Naive B cell (primary cell): ENCODE results near the gene PFDN2. TPM values are rescaled to one million over a fixed set of nuclear protein-coding genes. Genes with fewer than 3 reads are reported as not detected.

ENCODE experiments used
- ATAC-seq, 2 donors: fragments of 150-1000 bp; cut with Tn5 transposase; 2 replicates each; pipeline ENCODE4 v1.10.0; 2021; ENCODE audit warnings: low read depth in 2 of 2, mild to moderate bottlenecking in 2 of 2, moderate library complexity in 2 of 2
- DNase-seq: peaks from one replicate; pipeline ENCODE4 v3.0.0; 2022
- H3K27ac Mint-ChIP-seq, 6 donors: one replicate each; pipeline ENCODE4 v1.8.0; 2020 to 2022; ENCODE audit warnings: mild to moderate bottlenecking in 6 of 6, mixed read lengths in 6 of 6, moderate library complexity in 5 of 6, inconsistent platforms in 2 of 6
- H3K27me3 Mint-ChIP-seq, 3 donors: one replicate each; pipeline ENCODE4 v1.8.0; 2021 to 2022; ENCODE audit warnings: mixed read lengths in 3 of 3, mild to moderate bottlenecking in 1 of 3
- H3K36me3 Mint-ChIP-seq, 2 donors: one replicate each; pipeline ENCODE4 v1.8.0; 2020 to 2022; ENCODE audit warnings: mixed read lengths in 2 of 2, inconsistent platforms in 1 of 2, mild to moderate bottlenecking in 1 of 2
- H3K4me1 Mint-ChIP-seq, 3 donors: one replicate each; pipeline ENCODE4 v1.8.0; 2020 to 2022; ENCODE audit warnings: mixed read lengths in 3 of 3, inconsistent platforms in 1 of 3, mild to moderate bottlenecking in 1 of 3, moderate library complexity in 1 of 3
- H3K4me3 Mint-ChIP-seq, 8 donors: one replicate each; pipeline ENCODE4 v1.8.0; 2020 to 2022; ENCODE audit warnings: mild to moderate bottlenecking in 8 of 8, mixed read lengths in 8 of 8, moderate library complexity in 8 of 8, inconsistent platforms in 2 of 8
- H3K9me3 Mint-ChIP-seq, 7 donors: one replicate each; pipeline ENCODE4 v1.8.0; 2020 to 2022; ENCODE audit warnings: mixed read lengths in 7 of 7, mild to moderate bottlenecking in 5 of 7, inconsistent platforms in 2 of 7, moderate library complexity in 1 of 7
- polyA plus RNA-seq, 6 donors: library from polyadenylated mRNA; unstranded; fragments of 300-500 nt; fragmentation: Illumina TruSeq; gene quantifications; one replicate each; pipeline ENCODE4 v1.2.3, GENCODE V29; 2021; ENCODE audit warnings: low read depth in 6 of 6

Gene PFDN2
- polyA plus RNA-seq, 6 donors from 2014 or later = 64.0 to 93.7 (median 88.7) TPM

GRCh38 chr1:161091093-161091492 lies 26.7 kb downstream of the PFDN2 start:
- Mint-ChIP-seq H3K9me3 (no peaks in the 10 kb centered on the region), H3K27ac (no peak overlapping the region), H3K4me1 (peaks cover 1 to 3% (median 2%) of the 10 kb centered on the region in 3 donors), H3K36me3 (no peaks in the 10 kb centered on the region), H3K27me3 (peaks cover 0 to 14% (median 3%) of the 10 kb centered on the region in 3 donors), H3K4me3 (no peak overlapping the region)
- DNase-seq (no peak), ATAC-seq (no peak)

DNA sequence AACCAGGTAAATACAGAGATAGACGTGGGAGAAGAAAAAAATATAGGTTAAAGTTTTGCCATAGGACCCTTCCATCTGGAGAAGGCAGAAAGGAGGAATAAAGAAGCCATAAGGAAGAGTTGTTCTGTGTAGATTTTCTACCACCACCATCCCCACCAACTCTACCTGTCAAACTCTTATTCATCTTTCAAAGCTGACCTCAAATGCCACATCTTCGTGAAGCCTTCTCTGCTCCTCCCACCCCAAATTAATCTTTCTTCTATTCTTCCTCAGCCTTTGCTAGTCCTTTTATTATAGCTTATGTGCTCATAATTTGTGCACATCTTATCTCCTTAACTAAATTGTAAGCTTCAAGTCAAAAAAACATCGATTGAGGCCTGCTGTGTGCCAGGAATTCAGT lies 27.2 kb downstream of the PFDN2 start:
- no peaks in the 10 kb centered on the region for H3K36me3 Mint-ChIP-seq
- no peak for DNase-seq
- H3K27ac Mint-ChIP-seq = no peak overlapping the region
- no peak for ATAC-seq
- no peaks in the 10 kb centered on the region for H3K4me1 Mint-ChIP-seq
- no peaks in the 10 kb centered on the region for H3K9me3 Mint-ChIP-seq
- peaks cover 0 to 14% (median 8%) of the 10 kb centered on the region in 3 donors for H3K27me3 Mint-ChIP-seq
- no peak overlapping the region for H3K4me3 Mint-ChIP-seq

- DNase-seq (no peak), ATAC-seq (no peak)
- H3K9me3 Mint-ChIP-seq = no peaks in the 10 kb centered on the region
- no peaks in the 10 kb centered on the region for H3K4me1 Mint-ChIP-seq
- H3K27ac Mint-ChIP-seq = peak overlapping the region in 1 of 6 donors; percentile 39
- peaks cover 0 to 14% (median 9%) of the 10 kb centered on the region in 3 donors for H3K27me3 Mint-ChIP-seq
- no peaks in the 10 kb centered on the region for H3K36me3 Mint-ChIP-seq
- no peak overlapping the region for H3K4me3 Mint-ChIP-seq
Measured at GRCh38 chr1:161089938-161090337, 27.9 kb downstream of the PFDN2 start.

- H3K27ac Mint-ChIP-seq = peak within 1 kb of the TSS in 1 of 6 donors; percentile 39
- ATAC-seq = no peak
Measured at GRCh38 chr1:161089251-161089924, 28.4 kb downstream of the PFDN2 start, which contains the start of gene NECTIN4. Gene NECTIN4, minus strand, starts transcription at chr1:161089558. Its CDS starts 262 bp downstream, at chr1:161089296.

GRCh38 chr1:161088587-161089110 lies 29.2 kb downstream of the PFDN2 start:
- Mint-ChIP-seq H3K4me3 (no peak overlapping the region), H3K4me1 (no peaks in the 10 kb centered on the region), H3K36me3 (no peaks in the 10 kb centered on the region), H3K9me3 (no peaks in the 10 kb centered on the region), H3K27ac (no peak overlapping the region), H3K27me3 (peaks cover 0 to 20% (median 9%) of the 10 kb centered on the region in 3 donors)
- ATAC-seq (no peak), DNase-seq (no peak)

More at GRCh38 chr1:161089251-161089924, 28.4 kb downstream of the PFDN2 start, which contains the start of gene NECTIN4:
- H3K4me3 Mint-ChIP-seq = no peak within 1 kb of the TSS
- H3K27me3 Mint-ChIP-seq = peaks cover 0 to 14% (median 9%) of the 10 kb centered on the region in 3 donors
- no peaks in the 10 kb centered on the region for H3K4me1 Mint-ChIP-seq
- no peaks in the 10 kb centered on the region for H3K9me3 Mint-ChIP-seq
- H3K36me3 Mint-ChIP-seq = no peaks in the 10 kb centered on the region
- no peak for DNase-seq

DNA sequence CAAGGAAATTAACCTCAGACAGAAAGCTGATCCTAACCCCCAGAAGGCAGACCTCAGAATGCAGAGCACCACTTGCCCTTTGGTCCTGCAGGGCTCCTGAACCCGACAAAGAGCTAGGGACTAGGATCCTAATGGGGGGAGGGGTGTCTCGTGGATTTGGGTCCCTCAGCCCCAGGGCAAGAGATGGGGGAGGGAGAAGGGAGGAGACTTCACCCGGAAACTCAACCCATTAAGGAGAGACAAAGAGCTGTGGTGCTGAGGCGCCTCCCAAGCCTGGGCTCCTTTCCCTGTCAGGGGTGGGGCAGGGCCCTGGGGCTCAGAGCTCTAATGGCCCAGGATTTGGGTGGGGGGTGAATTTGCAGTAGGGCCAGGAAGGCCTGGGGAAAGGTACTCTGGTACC lies 31.4 kb downstream of the PFDN2 start:
- H3K9me3 Mint-ChIP-seq = no peaks in the 10 kb centered on the region
- peak overlapping the region in 1 of 6 donors; percentile 12 for H3K27ac Mint-ChIP-seq
- H3K36me3 Mint-ChIP-seq = no peaks in the 10 kb centered on the region
- H3K4me1 Mint-ChIP-seq = no peaks in the 10 kb centered on the region
- peaks cover 0 to 15% (median 9%) of the 10 kb centered on the region in 3 donors for H3K27me3 Mint-ChIP-seq
- no peak for DNase-seq
- no peak for ATAC-seq
- H3K4me3 Mint-ChIP-seq = no peak overlapping the region

- ATAC-seq (no peak), DNase-seq (no peak)
- Mint-ChIP-seq H3K4me1 (no peaks in the 10 kb centered on the region), H3K27me3 (peaks cover 0 to 15% (median 9%) of the 10 kb centered on the region in 3 donors), H3K36me3 (no peaks in the 10 kb centered on the region), H3K27ac (no peak overlapping the region), H3K4me3 (no peak overlapping the region), H3K9me3 (no peaks in the 10 kb centered on the region)
Measured at GRCh38 chr1:161085165-161085564, 32.7 kb downstream of the PFDN2 start.

DNA sequence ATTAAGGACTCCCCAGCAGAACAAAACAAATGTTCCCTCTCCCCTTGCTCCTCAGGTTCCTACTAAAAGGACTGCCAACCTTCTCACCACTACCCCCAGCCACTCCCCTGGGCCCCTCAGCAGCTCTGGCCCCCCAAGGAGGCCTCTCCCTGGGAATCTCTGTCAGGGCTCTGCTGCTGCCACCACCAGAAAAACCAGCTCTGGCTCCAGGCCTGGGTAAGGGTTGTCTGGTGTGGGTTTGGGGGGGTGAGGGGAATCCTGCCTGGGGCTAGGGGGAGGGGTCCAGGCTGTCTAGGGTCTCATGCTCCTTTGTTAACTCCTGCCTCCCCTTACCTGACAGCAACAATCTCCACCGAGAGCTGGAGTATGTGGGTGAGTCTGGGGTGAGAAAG lies 33.2 kb downstream of the PFDN2 start:
- DNase-seq (no peak), ATAC-seq (no peak)
- Mint-ChIP-seq H3K36me3 (no peaks in the 10 kb centered on the region), H3K9me3 (no peaks in the 10 kb centered on the region), H3K4me3 (peak overlapping the region in 1 of 8 donors; percentile 3), H3K4me1 (no peaks in the 10 kb centered on the region), H3K27me3 (peaks cover 0 to 15% (median 9%) of the 10 kb centered on the region in 3 donors), H3K27ac (peak overlapping the region in 1 of 6 donors; percentile 49)

GRCh38 chr1:161083748-161084596 lies 33.9 kb downstream of the PFDN2 start:
- Mint-ChIP-seq H3K4me3 (no peak overlapping the region), H3K9me3 (no peaks in the 10 kb centered on the region), H3K27me3 (peaks cover 0 to 13% (median 9%) of the 10 kb centered on the region in 3 donors), H3K27ac (no peak overlapping the region), H3K4me1 (no peaks in the 10 kb centered on the region), H3K36me3 (no peaks in the 10 kb centered on the region)
- DNase-seq (no peak), ATAC-seq (no peak)

DNA sequence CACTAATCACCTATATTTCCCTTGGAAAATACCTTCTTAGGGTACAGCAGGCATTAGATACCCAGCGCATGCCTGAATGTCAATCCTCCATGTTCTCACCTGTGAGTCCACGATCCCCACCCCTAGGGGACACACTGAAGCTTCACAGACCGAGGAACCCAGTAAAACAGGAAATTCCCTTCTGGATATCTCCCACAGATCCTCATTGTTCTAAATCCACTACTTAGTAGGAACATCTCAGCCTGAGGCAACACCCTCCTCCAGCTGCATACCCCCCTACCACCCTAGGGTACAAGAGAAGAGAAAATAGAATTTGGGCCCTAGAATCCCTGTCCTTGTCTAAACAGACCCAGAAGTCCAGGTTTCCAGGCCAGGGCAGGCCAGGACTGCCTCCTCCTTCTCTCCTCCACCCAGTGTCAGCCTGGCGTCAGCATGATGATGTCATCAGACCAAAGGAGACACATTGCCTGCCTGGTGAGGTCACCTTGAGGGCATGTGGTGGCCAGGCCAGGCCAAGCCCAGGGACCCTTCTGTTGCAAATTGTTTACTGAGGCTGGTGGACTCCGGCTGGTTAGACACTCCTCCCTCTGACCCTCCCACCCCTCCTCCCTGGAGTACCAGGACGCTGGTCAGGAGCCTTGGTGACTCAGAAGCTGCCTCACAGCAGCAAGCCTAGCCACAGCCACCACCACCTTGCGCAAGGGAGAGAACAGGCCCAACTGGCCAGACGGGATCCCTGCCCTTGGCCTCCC lies 34.7 kb downstream of the PFDN2 start:
- DNase-seq (no peak), ATAC-seq (no peak)
- H3K36me3 Mint-ChIP-seq = no peaks in the 10 kb centered on the region
- H3K9me3 Mint-ChIP-seq = no peaks in the 10 kb centered on the region
- H3K4me3 Mint-ChIP-seq = no peak overlapping the region
- no peak overlapping the region for H3K27ac Mint-ChIP-seq
- no peaks in the 10 kb centered on the region for H3K4me1 Mint-ChIP-seq
- peaks cover 0 to 9% (median 5%) of the 10 kb centered on the region in 3 donors for H3K27me3 Mint-ChIP-seq

DNA sequence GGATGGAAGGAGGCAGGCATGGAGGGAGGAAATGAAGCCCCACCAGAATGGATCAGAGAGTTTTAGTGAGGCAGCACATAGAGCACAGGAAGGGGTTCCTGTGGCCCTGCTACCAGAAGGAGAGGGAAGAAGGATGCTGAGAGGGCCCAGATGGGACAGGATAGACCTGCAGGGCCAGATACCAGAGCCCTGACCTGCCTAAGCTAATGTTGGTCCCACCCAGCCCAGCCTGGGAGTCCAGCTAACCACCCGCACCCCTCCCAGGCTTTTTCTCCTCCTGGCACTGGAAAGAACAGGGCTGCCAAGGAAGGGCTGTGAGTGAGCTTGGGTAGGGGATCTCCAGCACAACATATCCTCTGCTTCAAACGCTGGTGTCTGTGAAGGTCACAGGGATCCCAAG lies 35.4 kb downstream of the PFDN2 start:
- Mint-ChIP-seq H3K4me1 (no peaks in the 10 kb centered on the region), H3K27ac (no peak overlapping the region), H3K36me3 (no peaks in the 10 kb centered on the region), H3K9me3 (no peaks in the 10 kb centered on the region), H3K27me3 (peaks cover 0 to 9% (median 5%) of the 10 kb centered on the region in 3 donors), H3K4me3 (no peak overlapping the region)
- DNase-seq (no peak), ATAC-seq (no peak)

DNA sequence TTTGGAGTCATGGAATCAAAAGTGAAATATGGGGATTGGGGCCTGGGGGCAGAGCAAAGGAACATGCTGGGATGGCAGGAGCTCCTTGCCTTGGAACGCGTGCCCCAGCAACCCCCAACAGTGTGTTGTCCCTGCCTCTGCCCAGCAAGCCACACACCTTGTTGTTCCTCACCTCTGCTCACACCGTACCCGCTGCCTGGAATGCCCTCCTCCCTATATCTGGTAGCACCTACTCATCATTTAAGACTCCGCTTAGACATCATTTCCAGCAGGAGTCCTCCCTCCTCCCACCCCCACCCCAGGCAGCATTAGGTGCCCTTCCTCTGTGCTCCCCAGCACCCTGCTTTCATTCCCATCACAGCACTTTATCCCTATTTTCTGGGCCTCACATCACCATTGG lies 36.3 kb downstream of the PFDN2 start:
- ATAC-seq (no peak), DNase-seq (no peak)
- Mint-ChIP-seq H3K4me1 (no peaks in the 10 kb centered on the region), H3K27me3 (peaks cover 0 to 9% (median 5%) of the 10 kb centered on the region in 3 donors), H3K9me3 (no peaks in the 10 kb centered on the region), H3K4me3 (no peak overlapping the region), H3K36me3 (no peaks in the 10 kb centered on the region), H3K27ac (peak overlapping the region in 2 of 6 donors; percentile 47 to 74)
